Lung (tissue), 12 donors: ENCODE results near the gene NOC2L. TPM values are rescaled to one million over a fixed set of nuclear protein-coding genes. Genes with fewer than 3 reads are reported as not detected.

Source experiments
- ATAC-seq: fragments of 200-7000 bp; cut with Tn5 transposase; one replicate; pipeline ENCODE4 v1.9.1; 2020; ENCODE audit warnings: moderate number of reproducible peaks; ENCODE audit not compliant: insufficient read depth, low FRiP score
- DNase-seq, 3 donors: peaks; one replicate each; pipeline ENCODE4 v3.0.0-alpha.2; 2013 to 2017
- H3K27ac ChIP-seq, 2 donors: one replicate each; pipeline ENCODE4 v1.5.1; 2013; ENCODE audit warnings: mild to moderate bottlenecking in 2 of 2, moderate library complexity in 2 of 2, control low read depth in 1 of 2, inconsistent platforms in 1 of 2, low read depth in 1 of 2, low read length in 1 of 2
- H3K27me3 ChIP-seq, 3 donors: one replicate each; pipeline ENCODE4 v1.5.1; 2013; ENCODE audit warnings: low read length in 2 of 3; ENCODE audit not compliant: control insufficient read depth in 3 of 3, insufficient read depth in 3 of 3
- H3K36me3 ChIP-seq, 4 donors: one replicate each; pipeline ENCODE4 v1.5.1; 2013; ENCODE audit warnings: low read length in 4 of 4, mild to moderate bottlenecking in 1 of 4, moderate library complexity in 1 of 4; ENCODE audit not compliant: control insufficient read depth in 4 of 4, insufficient read depth in 4 of 4
- H3K4me1 ChIP-seq, 5 donors: one replicate each; pipeline ENCODE4 v1.5.1; 2013; ENCODE audit warnings: low read length in 5 of 5, mild to moderate bottlenecking in 2 of 5, moderate library complexity in 1 of 5; ENCODE audit not compliant: control insufficient read depth in 5 of 5, insufficient read depth in 5 of 5
- H3K4me3 ChIP-seq: one replicate; pipeline ENCODE4 v1.5.1; 2013; ENCODE audit warnings: mild to moderate bottlenecking, control low read depth, moderate library complexity
- H3K9ac ChIP-seq, 2 donors: one replicate each; pipeline ENCODE4 v1.5.1; 2013; ENCODE audit warnings: low read length in 2 of 2, control low read depth in 1 of 2; ENCODE audit not compliant: insufficient read depth in 1 of 2
- H3K9me3 ChIP-seq, 4 donors: one replicate each; pipeline ENCODE4 v1.5.1; 2013; ENCODE audit warnings: low read length in 3 of 4, mild to moderate bottlenecking in 1 of 4, moderate library complexity in 1 of 4; ENCODE audit not compliant: control insufficient read depth in 4 of 4, insufficient read depth in 3 of 4
- CTCF ChIP-seq: IDR thresholded peaks from 2 replicates; pipeline ENCODE4 v1.5.1; 2012; ENCODE audit warnings: mild to moderate bottlenecking; ENCODE audit errors: control extremely low read depth, extremely low read depth
- WGBS, 2 donors: extraction: QIAGEN DNeasy Blood & Tissue Kit; methylation state at CpG; one replicate each; pipeline ENCODE4 v1.1.7; 2013; 5-methylcytosine and 5-hydroxymethylcytosine counted together
- polyA plus RNA-seq, 2 donors: library from polyadenylated mRNA; stranded (reverse); fragments of 200-250 nt; gene quantifications; one replicate each; pipeline ENCODE4 v1.2.1, GENCODE V29; 2013
- total RNA-seq, 2 donors: library from RNA; depleted of rRNA in 1 of 2; stranded (reverse); fragments of >200 nt in 1 of 2; gene quantifications; one replicate each; pipeline ENCODE4 v1.2.1, GENCODE V29; 2014 to 2021
- donor health status: control.
- donor health status: control.
- donor health status: Bipolar disorder and iron deficiency.
- donor health status: healthy.
- donor health status: DM: yes; HTN: yes; CAD: no.

NOC2L gene
- total and polyA plus RNA-seq, 4 donors, result 39.0 to 86.6 (median 67.7) TPM

- DNase-seq (no peak), ATAC-seq (no peak)
Measured at GRCh38 chr1:931380-932172, 27.5 kb downstream of the NOC2L start.

GRCh38 chr1:930633-931138, 28.4 kb downstream of the NOC2L start:
- no peak for DNase-seq
- Histone ChIP-seq H3K4me3 (no peak overlapping the region), H3K9me3 (no peaks in the 10 kb centered on the region), H3K4me1 (peaks cover 0 to 44% (median 8%) of the 10 kb centered on the region in 5 donors), H3K27ac (no peak overlapping the region), H3K9ac (no peak overlapping the region), H3K36me3 (peaks cover 0 to 28% (median under 1%) of the 10 kb centered on the region in 4 donors), H3K27me3 (peaks cover 0 to 16% (median 7%) of the 10 kb centered on the region in 3 donors)
- TF ChIP-seq CTCF, result no peak
- no peak for ATAC-seq
- 72 to 78% methylated on average over 17 to 18 of the region's 18 CpGs for WGBS, 2 donors

More at GRCh38 chr1:931380-932172, 27.5 kb downstream of the NOC2L start:
- no peak overlapping the region for H3K4me3 ChIP-seq
- peaks cover 0 to 13% (median 7%) of the 10 kb centered on the region in 3 donors for H3K27me3 ChIP-seq
- WGBS, 2 donors, result 53 to 63% methylated on average over 15 of the region's 15 CpGs
- H3K27ac ChIP-seq, result no peak overlapping the region
- H3K9ac ChIP-seq, result no peak overlapping the region
- peaks cover 0 to 24% (median under 1%) of the 10 kb centered on the region in 4 donors for H3K36me3 ChIP-seq
- no peak for TF ChIP-seq CTCF
- H3K4me1 ChIP-seq, result peaks cover 0 to 43% (median 9%) of the 10 kb centered on the region in 5 donors
- no peaks in the 10 kb centered on the region for H3K9me3 ChIP-seq

GRCh38 chr1:929712-930632, 29.1 kb downstream of the NOC2L start:
- 84 to 93% methylated on average over 33 to 40 of the region's 40 CpGs for WGBS, 2 donors
- peaks cover 0 to 11% (median 7%) of the 10 kb centered on the region in 3 donors for H3K27me3 ChIP-seq
- peaks cover 0 to 28% (median under 1%) of the 10 kb centered on the region in 4 donors for H3K36me3 ChIP-seq
- H3K4me1 ChIP-seq, result peaks cover 0 to 38% (median 7%) of the 10 kb centered on the region in 5 donors
- H3K4me3 ChIP-seq, result no peak overlapping the region
- H3K9me3 ChIP-seq, result no peaks in the 10 kb centered on the region
- no peak for TF ChIP-seq CTCF
- ATAC-seq, result no peak
- no peak overlapping the region for H3K27ac ChIP-seq
- no peak for DNase-seq
- no peak overlapping the region for H3K9ac ChIP-seq
